HepG2 (cell line): ENCODE measurements around the gene ZMIZ1. TPM values are rescaled to one million over a fixed set of nuclear protein-coding genes. Genes with fewer than 3 reads are reported as not detected.
A peak's percentile ranks its signal among the peaks of the same experiment; 100 is the strongest.

Source experiments
- ATAC-seq: fragments of 200-7000 bp; cut with Tn5 transposase; 3 replicates; pipeline ENCODE4 v1.9.1; 2020; ENCODE audit warnings: mild to moderate bottlenecking, moderate library complexity
- BruUV-seq: library from RNA; stranded (reverse); fragments of 400-500 nt; replicated peaks from 2 replicates; lab custom pipeline; 2021; lab: Mats Ljungman, UMichigan
- CTCF ChIA-PET: fragments of 300-600 bp; formaldehyde crosslinking; extraction: SDS; loops from one replicate; lab custom pipeline; 2021; ENCODE audit warnings: low total read pairs, inconsistent platforms, low intra/inter-chr PET ratio; lab: Yijun Ruan, JAX
- POLR2A ChIA-PET: fragments of 350-600 bp; sonication (Branson Sonifier 250); formaldehyde crosslinking; loops from one replicate; lab custom pipeline; 2020; ENCODE audit warnings: antibody characterized with exemption, inconsistent platforms; lab: Yijun Ruan, JAX
- DNase-seq: peaks from one replicate; pipeline ENCODE4 v3.0.0-alpha.2; 2015; ENCODE audit warnings: low spot score
- FAIRE-seq: peaks from 3 replicates; lab custom pipeline; 2011; peaks lifted over from hg19 to GRCh38; lab: Jason Lieb, UNC
- H2AFZ ChIP-seq: one replicate; pipeline ENCODE4 v1.6.1; 2011; ENCODE audit warnings: low read length, inconsistent platforms
- H3K27ac ChIP-seq: fragments of 300-600 bp; 3 replicates; pipeline ENCODE4 v1.8.0; 2011; ENCODE audit warnings: mixed run types, mild to moderate bottlenecking, mixed read lengths, low read length, inconsistent platforms; ENCODE audit not compliant: insufficient read depth; ENCODE audit errors: extremely low read length
- H3K27me3 ChIP-seq, 2 experiments: fragments of 200-600 bp in 1 of 2; 2 replicates in 1 of 2; 3 replicates in 1 of 2; pipeline versions ENCODE4 v1.6.0 to v1.8.0; 2011; ENCODE audit warnings: low read length in 2 of 2, mild to moderate bottlenecking in 2 of 2, moderate library complexity in 2 of 2, inconsistent platforms in 1 of 2; ENCODE audit not compliant: insufficient read depth in 2 of 2, control insufficient read depth in 1 of 2
- H3K36me3 ChIP-seq, 2 experiments: fragments of 200-600 bp in 1 of 2; replicated peaks in 1 of 2; 2 replicates in 1 of 2; 3 replicates in 1 of 2; pipeline versions ENCODE4 v1.5.1 to v1.8.0; 2011; ENCODE audit warnings: low read length in 2 of 2, inconsistent platforms in 1 of 2; ENCODE audit not compliant: insufficient read depth in 2 of 2, control insufficient read depth in 1 of 2
- H3K4me1 ChIP-seq: 2 replicates; pipeline ENCODE4 v1.5.1; 2012; ENCODE audit warnings: low read length, inconsistent platforms; ENCODE audit not compliant: insufficient read depth
- H3K4me2 ChIP-seq: 2 replicates; pipeline ENCODE4 v1.6.0; 2011; ENCODE audit warnings: low read depth, low read length, inconsistent platforms
- H3K4me3 ChIP-seq, 3 experiments: fragments of 200-600 bp in 1 of 3; sonication (generic), shearing (Covaris generic) in 1 of 3; replicated peaks in 1 of 3; 2 replicates each; pipeline ENCODE4 v1.5.1; 2011 to 2016; ENCODE audit warnings: low read length in 3 of 3, inconsistent platforms in 2 of 3, low read depth in 2 of 3, mild to moderate bottlenecking in 2 of 3, control low read depth in 1 of 3, mixed read lengths in 1 of 3; ENCODE audit not compliant: insufficient read depth in 1 of 3
- H3K79me2 ChIP-seq: one replicate; pipeline ENCODE4 v1.6.1; 2011; ENCODE audit warnings: low read length, inconsistent platforms; ENCODE audit not compliant: insufficient read depth
- H3K9ac ChIP-seq: 2 replicates; pipeline ENCODE4 v1.6.0; 2011; ENCODE audit warnings: mild to moderate bottlenecking, low read depth, low read length, inconsistent platforms; ENCODE audit not compliant: insufficient read depth
- H3K9me3 ChIP-seq: 2 replicates; pipeline ENCODE4 v1.5.1; 2012; ENCODE audit warnings: mild to moderate bottlenecking, low read length
- H4K20me1 ChIP-seq: 2 replicates; pipeline ENCODE4 v1.6.0; 2011; ENCODE audit warnings: inconsistent platforms, mild to moderate bottlenecking, low read length, moderate library complexity; ENCODE audit not compliant: insufficient read depth
- ARNT2 ChIP-seq: sonication (generic); formaldehyde crosslinking; IDR thresholded peaks from 2 replicates; pipeline ENCODE4 v1.8.0; 2022; ENCODE audit warnings: mild to moderate bottlenecking, low read depth, missing genetic modification reagents, moderate library complexity
- HNF4G ChIP-seq, 2 experiments: sonication (generic) in 1 of 2; formaldehyde crosslinking in 1 of 2; IDR thresholded peaks; 2 replicates each; pipeline versions ENCODE4 v1.4.0 to v1.6.1; 2011 to 2020; ENCODE audit warnings: borderline replicate concordance in 2 of 2, low read depth in 2 of 2, mild to moderate bottlenecking in 2 of 2, low read length in 1 of 2, missing genetic modification reagents in 1 of 2, moderate library complexity in 1 of 2
- HNRNPL ChIP-seq: fragments of 200-400 bp; formaldehyde crosslinking; IDR thresholded peaks from 2 replicates; pipeline ENCODE4 v1.6.1; 2017; ENCODE audit warnings: mild to moderate bottlenecking, low read depth, low read length
- MAX ChIP-seq: IDR thresholded peaks from 2 replicates; pipeline ENCODE4 v1.6.1; 2012; ENCODE audit warnings: inconsistent platforms
- NCOA1 ChIP-seq: sonication (generic); formaldehyde crosslinking; IDR thresholded peaks from 2 replicates; pipeline ENCODE4 v1.9.0; 2021; ENCODE audit warnings: missing genetic modification reagents
- NONO ChIP-seq, 2 experiments: fragments of 450-650 bp in 1 of 2; sonication (generic) in 1 of 2; formaldehyde crosslinking in 1 of 2; IDR thresholded peaks in 1 of 2; conservative IDR thresholded peaks in 1 of 2; 2 replicates each; pipeline versions ENCODE4 v1.6.1 to v1.8.0; 2017 to 2022; ENCODE audit warnings: mild to moderate bottlenecking in 1 of 2, missing genetic modification reagents in 1 of 2, moderate library complexity in 1 of 2
- NR2F2 ChIP-seq: IDR thresholded peaks from 2 replicates; pipeline ENCODE4 v1.6.1; 2012; ENCODE audit warnings: low read depth, inconsistent platforms, borderline replicate concordance
- RBFOX2 ChIP-seq: fragments of 200-400 bp; formaldehyde crosslinking; IDR thresholded peaks from 2 replicates; pipeline ENCODE4 v1.6.1; 2017; ENCODE audit warnings: low read depth, mild to moderate bottlenecking, low read length
- SIN3A ChIP-seq: IDR thresholded peaks from 2 replicates; pipeline ENCODE4 v1.6.1; 2011; ENCODE audit warnings: low read depth, mild to moderate bottlenecking, control low read depth, low read length, borderline replicate concordance
- SPEN ChIP-seq: sonication (generic); formaldehyde crosslinking; IDR thresholded peaks from 2 replicates; pipeline ENCODE4 v1.5.1; 2020; ENCODE audit warnings: low read depth, mild to moderate bottlenecking, missing genetic modification reagents
- TEAD3 ChIP-seq: optimal IDR thresholded peaks from 2 replicates; pipeline ENCODE3; 2016; ENCODE audit warnings: borderline replicate concordance
- YY1 ChIP-seq: IDR thresholded peaks from 2 replicates; pipeline ENCODE4 v1.6.1; 2011; ENCODE audit warnings: low read length, low read depth, moderate library complexity, mild to moderate bottlenecking; ENCODE audit not compliant: insufficient read depth, insufficient replicate concordance
- ZFP36 ChIP-seq: fragments of 150-350 bp; IDR thresholded peaks from 2 replicates; pipeline ENCODE4 v1.6.1; 2018; ENCODE audit warnings: borderline replicate concordance, low read length, low read depth; ENCODE audit not compliant: partially characterized antibody
- ZNF33A ChIP-seq: sonication (generic); formaldehyde crosslinking; IDR thresholded peaks from 2 replicates; pipeline ENCODE4 v1.5.1; 2020; ENCODE audit warnings: missing genetic modification reagents, mild to moderate bottlenecking, moderate library complexity, borderline replicate concordance
- WGBS: methylation state at CpG from one replicate; pipeline ENCODE4 v1.1.6; 2017; ENCODE audit warnings: low lambda C conversion rate; 5-methylcytosine and 5-hydroxymethylcytosine counted together
- in situ Hi-C: cut with HindIII; loops from 2 replicates; pipeline ENCODE4 v1.10.0; 2017; ENCODE audit warnings: low pct_unique_long_range_greater_than_20kb; ENCODE audit not compliant: extremely low pct_ligation_motif_present
- intact Hi-C: fragments of 100-400 bp; cut with micrococcal nuclease; formaldehyde crosslinking; loops from one replicate; pipeline ENCODE4 v1.10.0; 2022; ENCODE audit not compliant: unreplicated experiment
- polyA plus RNA-seq, 8 experiments: library from polyadenylated mRNA; depleted of rRNA in 3 of 8; stranded (reverse) in 7 of 8; unstranded in 1 of 8; fragments of >200 nt; fragmentation: Illumina TruSeq in 4 of 8; extraction: Trizol in 4 of 8; gene quantifications; 2 replicates each; pipeline versions ENCODE4 v1.2.1 to v1.2.3, GENCODE V29; 2011 to 2016; ENCODE audit warnings: low read depth in 4 of 8, missing spikeins in 1 of 8, mixed read lengths in 1 of 8; ENCODE audit not compliant: insufficient read depth in 1 of 8
- total RNA-seq, 5 experiments: library from RNA; depleted of rRNA; stranded (reverse); fragments of >200 nt; fragmentation: Illumina TruSeq; extraction: Trizol; gene quantifications; 2 replicates each; pipeline ENCODE4 v1.2.3, GENCODE V29; 2016; ENCODE audit warnings: low read depth in 1 of 5
- TF ChIP-seq, protein P1 (sequence below): sonication (generic); formaldehyde crosslinking; IDR thresholded peaks from 2 replicates; pipeline ENCODE4 v1.5.0; 2020; ENCODE audit warnings: mild to moderate bottlenecking, missing genetic modification reagents
- TF ChIP-seq, protein P2 (sequence below): sonication (generic); formaldehyde crosslinking; IDR thresholded peaks from 2 replicates; pipeline ENCODE4 v1.5.1; 2020; ENCODE audit warnings: missing genetic modification reagents, mild to moderate bottlenecking, borderline replicate concordance

ZMIZ1 gene
- total and polyA plus RNA-seq, 2 of the 13 experiments (the other 11 are each of a cell fraction or from before 2014, with no cell fraction given), result 5.3 to 10.2 TPM

DNA sequence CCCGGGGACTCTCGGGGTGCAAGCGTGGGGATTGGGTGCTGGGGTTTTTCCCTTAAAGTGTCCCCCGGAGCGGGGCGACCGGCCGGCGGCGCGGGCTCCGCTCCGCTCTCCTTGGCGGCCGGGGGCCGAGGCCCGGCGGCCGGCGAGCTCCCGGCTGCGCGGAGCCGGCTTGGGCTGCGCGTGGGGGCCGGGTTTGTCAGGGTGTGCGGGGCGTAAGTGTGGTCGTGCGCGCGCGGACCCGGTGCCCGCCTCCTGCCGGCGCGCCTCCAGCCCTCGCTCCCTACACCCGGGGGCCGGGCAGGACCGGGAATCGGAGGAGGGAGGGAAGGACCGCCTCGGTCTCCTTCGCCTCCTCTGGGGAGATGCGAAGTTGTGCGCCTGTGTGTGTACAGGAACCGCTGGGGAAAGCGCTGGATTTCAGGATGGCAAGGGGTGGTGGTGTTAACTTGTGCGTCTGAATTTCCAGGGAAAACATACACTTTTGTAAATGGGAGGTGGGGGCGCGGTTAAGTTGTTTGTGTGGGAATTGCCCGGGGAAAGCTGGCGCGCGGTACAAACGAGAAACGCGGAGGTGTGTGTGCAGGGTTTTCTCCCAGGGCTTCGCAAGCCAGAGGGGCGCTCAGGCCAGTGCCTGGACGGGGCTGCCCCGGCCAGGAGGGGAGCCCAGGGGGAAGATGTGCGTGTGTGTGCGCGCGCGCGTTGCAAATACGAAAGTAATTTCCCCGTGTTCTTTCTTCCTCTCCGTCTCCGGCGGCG is 737 bp downstream of the ZMIZ1 start (continued):
- TF ChIP-seq NR2F2, result no peak
- TF ChIP-seq, protein P1, sequence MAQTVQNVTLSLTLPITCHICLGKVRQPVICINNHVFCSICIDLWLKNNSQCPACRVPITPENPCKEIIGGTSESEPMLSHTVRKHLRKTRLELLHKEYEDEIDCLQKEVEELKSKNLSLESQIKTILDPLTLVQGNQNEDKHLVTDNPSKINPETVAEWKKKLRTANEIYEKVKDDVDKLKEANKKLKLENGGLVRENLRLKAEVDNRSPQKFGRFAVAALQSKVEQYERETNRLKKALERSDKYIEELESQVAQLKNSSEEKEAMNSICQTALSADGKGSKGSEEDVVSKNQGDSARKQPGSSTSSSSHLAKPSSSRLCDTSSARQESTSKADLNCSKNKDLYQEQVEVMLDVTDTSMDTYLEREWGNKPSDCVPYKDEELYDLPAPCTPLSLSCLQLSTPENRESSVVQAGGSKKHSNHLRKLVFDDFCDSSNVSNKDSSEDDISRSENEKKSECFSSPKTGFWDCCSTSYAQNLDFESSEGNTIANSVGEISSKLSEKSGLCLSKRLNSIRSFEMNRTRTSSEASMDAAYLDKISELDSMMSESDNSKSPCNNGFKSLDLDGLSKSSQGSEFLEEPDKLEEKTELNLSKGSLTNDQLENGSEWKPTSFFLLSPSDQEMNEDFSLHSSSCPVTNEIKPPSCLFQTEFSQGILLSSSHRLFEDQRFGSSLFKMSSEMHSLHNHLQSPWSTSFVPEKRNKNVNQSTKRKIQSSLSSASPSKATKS, result no peak
- TF ChIP-seq, protein P2, sequence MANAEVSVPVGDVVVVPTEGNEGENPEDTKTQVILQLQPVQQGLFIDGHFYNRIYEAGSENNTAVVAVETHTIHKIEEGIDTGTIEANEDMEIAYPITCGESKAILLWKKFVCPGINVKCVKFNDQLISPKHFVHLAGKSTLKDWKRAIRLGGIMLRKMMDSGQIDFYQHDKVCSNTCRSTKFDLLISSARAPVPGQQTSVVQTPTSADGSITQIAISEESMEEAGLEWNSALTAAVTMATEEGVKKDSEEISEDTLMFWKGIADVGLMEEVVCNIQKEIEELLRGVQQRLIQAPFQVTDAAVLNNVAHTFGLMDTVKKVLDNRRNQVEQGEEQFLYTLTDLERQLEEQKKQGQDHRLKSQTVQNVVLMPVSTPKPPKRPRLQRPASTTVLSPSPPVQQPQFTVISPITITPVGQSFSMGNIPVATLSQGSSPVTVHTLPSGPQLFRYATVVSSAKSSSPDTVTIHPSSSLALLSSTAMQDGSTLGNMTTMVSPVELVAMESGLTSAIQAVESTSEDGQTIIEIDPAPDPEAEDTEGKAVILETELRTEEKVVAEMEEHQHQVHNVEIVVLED (CRISPR knock-in tag), result 0 out of 2 replicates have a peak, but pooled peaks have one; percentile 32
- TF ChIP-seq HNF4G (IDR thresholded peaks at IDR 0.05; ENCODE audit: borderline replicate concordance, low read depth, low read length), result no peak
- TF ChIP-seq HNF4G (CRISPR knock-in tag; IDR thresholded peaks at IDR 0.05; ENCODE audit: borderline replicate concordance, low read depth), result no peak
- 0 out of 2 replicates have a peak, but pooled peaks have one; percentile 8 for TF ChIP-seq NCOA1 (CRISPR knock-in tag)
- TF ChIP-seq, all 625 proteins: peak for 10

DNA sequence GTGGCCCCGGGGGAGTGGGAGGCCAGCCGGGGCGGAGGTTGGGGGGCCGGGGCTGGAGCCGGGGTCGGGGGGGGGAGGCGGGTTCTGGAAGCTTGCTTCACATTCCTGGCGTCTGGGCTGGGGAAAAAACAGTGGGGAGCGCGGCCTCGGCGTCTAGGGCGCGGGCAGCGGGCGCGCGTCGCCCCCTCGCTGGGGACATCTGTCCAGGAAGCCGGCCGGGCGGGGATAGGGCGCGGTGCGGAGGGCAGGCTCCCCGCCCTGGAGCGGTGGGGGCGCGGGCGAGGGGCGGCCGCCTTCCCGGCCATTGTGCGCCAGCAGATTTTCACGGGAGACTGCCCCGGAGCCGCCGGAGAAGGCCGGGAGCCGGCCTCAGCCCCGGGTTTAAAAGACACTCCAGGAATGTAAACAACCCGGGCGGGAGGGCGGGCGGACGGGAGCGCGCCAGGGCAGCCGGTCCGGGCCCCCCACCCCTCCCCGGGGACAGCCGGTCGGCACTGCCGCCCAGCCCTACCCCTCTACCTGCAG is 1.4 kb downstream of the ZMIZ1 start:
- H3K79me2 ChIP-seq, result peaks cover 56% of the 10 kb centered on the region
- H3K9ac ChIP-seq, result peak overlapping the region; percentile 91
- CTCF ChIA-PET, result no interaction called here
- H3K27me3 ChIP-seq, result no peaks in the 10 kb centered on the region; a peak in 1 of 5 replicates
- peaks cover 56% of the 10 kb centered on the region for H3K4me1 ChIP-seq
- no peaks in the 10 kb centered on the region for H3K9me3 ChIP-seq
- BruUV-seq, result no TSS peak
- intact Hi-C loops, result loop anchor here (2.0 to 5.0 kb wide), 5 partner anchors 25 to 125 kb away; no protein-coding TSS in a partner anchor
- ATAC-seq, result peak; percentile 5; the same call in 2 of the 3 replicates
- peaks cover 45% of the 10 kb centered on the region for H4K20me1 ChIP-seq
- H3K4me2 ChIP-seq, result peak overlapping the region; percentile 95
- no peak for FAIRE-seq
- no peak overlapping the region for H2AFZ ChIP-seq
- 4% methylated on average over 12 of the region's 55 CpGs for WGBS
- H3K27ac ChIP-seq, result peak overlapping the region; percentile 91
- DNase-seq, result no peak
- no peaks in the 10 kb centered on the region; a peak in 1 of 5 replicates for H3K36me3 ChIP-seq
- in situ Hi-C loops, result no loop called here
- POLR2A ChIA-PET, result interaction anchor here (0.7 to 2.7 kb wide), 9 partner anchors 10 to 1023 kb away, joined by 3 to 33 read pairs (median 4); no protein-coding TSS in a partner anchor
- H3K4me3 ChIP-seq, result peak overlapping the region; percentile 93 to 98 (median 93)
- TF ChIP-seq ZFP36 (no peak), RBFOX2 (peak; percentile 60), MAX (0 out of 2 replicates have a peak, but pooled peaks have one; percentile 11), HNRNPL (no peak), SIN3A (peak; percentile 62; the same call in 1 of the 2 replicates), TEAD3 (CRISPR knock-in tag) (peak; percentile 34), ZNF33A (no peak), YY1 (peak; percentile 37), NONO (IDR thresholded peaks at IDR 0.05) (no peak), NONO (CRISPR knock-in tag; conservative IDR thresholded peaks at IDR 0.05) (0 out of 2 replicates have a peak, but pooled peaks have one; percentile 2), SPEN (CRISPR knock-in tag) (0 out of 2 replicates have a peak, but pooled peaks have one; percentile 17), ARNT2 (no peak)
